Cortex of kidney (tissue), 1 donor: ENCODE results near the gene ATF2.
"Not testable (repeated sequence)": the region's sequence is repeated elsewhere in the genome, so short reads cannot be mapped to it uniquely, and the experiment has no call there.

Experiments used
- DNase-seq: peaks from one replicate; lab custom pipeline; 2025; lab: John Stamatoyannopoulos, UW

ATF2 gene

DNA sequence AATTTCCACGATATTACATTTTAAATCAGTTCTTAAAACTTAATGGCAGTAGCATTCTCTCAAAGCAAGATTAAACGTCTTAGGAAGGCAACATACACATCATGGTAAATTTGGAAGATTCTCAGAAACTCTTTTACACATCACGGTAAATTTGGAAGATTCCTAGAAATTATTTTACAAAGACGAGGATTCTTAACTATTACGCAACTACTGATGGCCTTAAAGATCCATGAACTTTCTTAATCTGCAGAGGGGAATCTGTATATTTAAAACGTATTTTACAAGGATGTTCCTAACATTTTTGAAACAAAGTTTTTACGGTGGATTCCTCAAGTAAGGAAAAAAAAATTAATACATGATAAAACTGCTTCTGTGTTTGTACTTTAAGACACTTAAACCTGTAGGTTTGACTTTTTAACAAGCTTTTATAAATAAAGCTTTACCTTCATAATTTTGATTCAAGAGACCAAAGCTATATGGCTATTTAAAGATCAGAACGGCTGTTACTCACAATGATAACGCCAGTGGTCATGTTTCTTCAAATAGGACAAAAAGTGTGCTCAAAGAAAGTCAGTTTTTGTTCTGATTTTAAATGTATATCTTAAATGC, 1.7 kb downstream of the ATF2 start:
- no peak for DNase-seq

DNA sequence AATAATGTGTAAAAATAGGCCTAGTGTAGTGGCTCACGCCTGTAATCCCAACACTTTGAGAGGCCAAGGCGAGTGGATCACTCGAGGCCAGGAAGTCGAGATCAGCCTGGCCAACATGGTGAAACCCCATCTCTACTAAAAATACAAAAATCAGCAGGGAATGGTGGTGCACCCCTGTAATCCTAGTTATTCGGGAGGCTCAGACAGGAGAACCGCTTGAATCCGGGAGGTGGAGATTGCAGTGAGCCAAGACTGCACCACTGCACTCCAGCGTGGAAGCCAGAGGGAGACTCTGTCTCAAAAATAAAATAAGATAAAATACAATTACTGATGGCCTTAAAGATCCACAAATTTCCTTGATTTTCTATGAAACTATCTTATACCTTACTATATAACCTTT, 3.8 kb downstream of the ATF2 start:
- DNase-seq: no peak

DNA sequence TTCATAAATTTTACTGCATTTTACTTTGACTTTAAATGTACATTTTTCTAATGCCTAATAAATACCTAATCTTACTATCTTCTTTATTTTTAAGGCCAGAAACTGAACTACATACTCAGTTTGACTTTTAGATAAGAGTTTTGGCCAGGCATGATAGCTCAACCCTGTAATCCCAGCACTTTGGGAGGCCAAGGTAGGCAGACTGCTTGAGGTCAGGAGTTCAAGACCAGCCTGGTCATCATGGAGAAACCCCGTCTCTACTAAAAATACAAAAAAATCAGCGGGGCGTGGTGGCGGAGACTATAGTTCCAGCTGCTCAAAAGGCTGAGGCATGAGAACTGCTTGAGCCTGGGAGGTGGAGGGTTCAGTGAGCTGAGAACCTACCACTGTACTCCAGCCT, 9.1 kb downstream of the ATF2 start:
- no peak for DNase-seq

DNA sequence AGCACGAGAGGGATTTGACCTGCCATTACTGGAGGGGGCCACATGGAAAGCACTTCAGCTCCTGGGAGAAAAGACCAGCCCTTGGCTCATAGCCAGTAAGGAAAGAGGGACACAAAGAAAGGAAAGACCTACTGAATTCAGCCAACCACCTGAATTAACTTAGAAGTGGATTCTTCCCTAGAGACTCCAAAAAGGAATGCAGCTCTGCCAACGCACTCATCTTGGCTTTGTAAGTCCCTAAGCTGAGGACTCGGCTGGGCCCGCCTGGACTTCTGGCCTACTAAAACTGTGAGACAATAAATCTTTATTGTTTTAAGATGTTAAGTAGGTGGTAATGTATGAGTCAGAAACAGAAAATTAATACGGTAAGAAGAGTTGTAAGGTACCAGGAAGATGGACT, 11.5 kb downstream of the ATF2 start:
- no peak for DNase-seq

GRCh38 chr2:175154661-175155082, 13.3 kb downstream of the ATF2 start:
- no peak for DNase-seq

- no peak for DNase-seq
Observed at GRCh38 chr2:175152242-175152641, 15.8 kb downstream of the ATF2 start.

DNA sequence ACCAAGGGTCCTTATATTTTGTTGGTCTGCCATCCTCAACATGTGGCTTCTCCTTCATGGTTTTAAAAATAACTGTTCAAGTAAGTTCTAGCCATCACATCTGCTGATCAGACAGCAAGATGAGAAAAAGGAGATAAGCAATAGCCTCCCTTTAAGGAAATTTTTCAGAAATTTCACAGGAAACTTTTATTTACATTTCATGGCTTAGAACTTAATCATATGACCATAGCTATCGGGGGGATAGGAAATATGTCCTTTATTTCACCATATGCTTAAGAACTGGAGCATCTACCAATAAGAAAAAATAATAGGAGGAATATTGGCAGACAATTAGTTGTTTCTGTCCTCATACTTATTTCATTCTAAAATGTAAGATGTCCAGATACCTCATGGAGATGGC, 16.2 kb downstream of the ATF2 start:
- DNase-seq: no peak

DNA sequence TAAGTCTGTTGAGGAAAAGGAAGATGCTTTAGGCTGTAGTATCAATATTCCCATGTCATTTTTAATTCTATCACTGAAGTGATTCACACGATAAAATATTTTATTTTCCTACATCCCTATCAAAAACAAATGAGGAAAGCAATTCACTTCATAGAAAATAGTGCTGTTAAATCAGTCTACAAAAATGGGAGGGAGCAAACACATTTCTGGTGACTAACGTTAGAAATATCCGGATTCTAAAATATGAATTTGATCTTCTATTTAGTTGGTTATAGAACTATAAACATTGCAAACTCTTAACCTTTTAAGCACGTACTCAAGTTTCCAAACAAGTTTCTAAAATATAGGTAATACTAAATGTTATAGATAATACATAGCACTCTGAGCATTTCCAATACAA, 20.8 kb downstream of the ATF2 start:
- no peak for DNase-seq

- DNase-seq: no peak
Observed at GRCh38 chr2:175143678-175144077, 24.3 kb downstream of the ATF2 start.

- DNase-seq: no peak
Observed at GRCh38 chr2:175143191-175143590, 24.8 kb downstream of the ATF2 start.

GRCh38 chr2:175140332-175140731, 27.7 kb downstream of the ATF2 start:
- no peak for DNase-seq

- DNase-seq: no peak
Observed at GRCh38 chr2:175137793-175138192, 30.2 kb downstream of the ATF2 start.

DNA sequence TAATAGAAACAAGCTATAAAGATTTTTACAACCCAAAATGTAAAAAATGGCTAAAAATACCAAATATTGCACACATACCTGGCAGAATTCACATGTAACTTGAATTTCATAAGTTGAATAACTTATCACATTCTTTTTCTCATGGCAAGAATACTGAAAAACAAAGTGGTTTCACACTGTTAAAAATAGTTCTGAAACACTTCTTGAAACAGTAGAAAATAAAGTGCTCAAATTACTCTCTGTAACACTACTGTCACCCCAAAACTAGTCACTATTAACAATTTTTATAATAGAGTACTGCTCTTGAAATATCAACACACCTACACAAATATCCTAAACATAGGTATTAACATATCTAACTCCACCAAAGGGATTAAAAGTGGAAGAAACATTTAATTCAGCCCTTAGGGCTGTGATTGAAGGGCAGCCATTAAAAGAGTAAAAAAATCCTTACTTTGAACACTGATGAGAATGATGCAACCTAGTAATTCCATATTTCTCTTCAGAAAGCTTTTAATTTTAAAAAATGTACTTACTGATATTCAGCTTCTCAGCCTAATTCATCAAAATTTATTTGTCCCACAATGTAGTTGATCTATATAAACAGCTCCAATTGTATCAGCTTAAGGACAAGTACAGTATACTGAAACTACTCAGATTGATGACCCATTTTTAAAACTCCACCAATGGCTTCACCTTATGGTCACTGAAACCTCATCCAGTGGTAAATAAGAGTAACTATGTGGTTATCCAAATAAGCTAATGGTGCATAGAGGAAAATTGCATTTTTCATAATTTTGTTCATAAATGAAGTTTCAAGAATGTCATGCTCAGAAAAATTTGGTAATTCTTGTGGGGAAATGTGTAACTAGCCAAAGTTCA, 31.4 kb downstream of the ATF2 start:
- DNase-seq: no peak

DNA sequence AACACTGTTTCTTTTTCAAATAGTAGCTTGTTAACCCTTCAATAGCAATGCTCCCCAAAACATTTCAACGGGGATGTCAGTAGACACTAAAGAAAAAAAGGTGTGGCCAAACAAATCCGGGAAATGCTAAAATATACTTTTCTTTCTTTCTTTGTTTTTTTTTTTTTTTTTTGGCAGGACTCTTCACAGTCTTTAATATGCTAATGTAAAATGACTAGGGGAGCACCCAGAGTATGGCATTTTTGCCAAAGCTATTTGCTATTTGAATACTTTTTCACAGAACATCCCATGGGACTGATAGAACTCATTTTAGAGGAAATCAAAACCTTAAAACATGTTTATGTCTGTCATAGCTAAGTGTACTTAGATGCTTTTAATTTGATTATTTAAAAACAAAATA, 32.1 kb downstream of the ATF2 start:
- DNase-seq: no peak

DNA sequence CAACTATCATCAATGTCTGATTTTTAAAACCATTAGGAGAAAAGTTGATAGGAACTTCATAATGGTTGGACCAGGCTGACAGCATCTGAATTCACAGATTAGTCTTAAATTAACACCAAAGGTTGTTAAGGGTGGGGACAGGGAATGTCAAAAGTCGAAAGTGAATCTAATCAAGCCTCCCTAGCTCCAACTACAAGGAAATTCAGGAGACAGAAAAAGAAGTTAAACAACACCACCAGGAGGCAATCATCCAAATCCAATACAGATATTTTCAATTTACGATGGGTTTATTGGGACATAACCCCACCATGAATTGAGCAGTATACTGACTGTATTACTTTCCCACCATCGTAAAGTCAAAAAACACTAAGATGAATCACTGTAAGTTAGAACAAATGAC, 32.8 kb downstream of the ATF2 start:
- DNase-seq: no peak

GRCh38 chr2:175131252-175131651, 36.8 kb downstream of the ATF2 start:
- DNase-seq: no peak

- no peak for DNase-seq
Observed at GRCh38 chr2:175126661-175127060, 41.3 kb downstream of the ATF2 start.

GRCh38 chr2:175123254-175123653, 44.7 kb downstream of the ATF2 start:
- no peak for DNase-seq

- DNase-seq: no peak
Observed at GRCh38 chr2:175111200-175111657, 56.8 kb downstream of the ATF2 start.

GRCh38 chr2:175108091-175108490, 59.9 kb downstream of the ATF2 start:
- DNase-seq: not testable (repeated sequence)

GRCh38 chr2:175107146-175107545, 60.9 kb downstream of the ATF2 start:
- no peak for DNase-seq

- DNase-seq: no peak
Observed at GRCh38 chr2:175103191-175103590, 64.8 kb downstream of the ATF2 start.

DNA sequence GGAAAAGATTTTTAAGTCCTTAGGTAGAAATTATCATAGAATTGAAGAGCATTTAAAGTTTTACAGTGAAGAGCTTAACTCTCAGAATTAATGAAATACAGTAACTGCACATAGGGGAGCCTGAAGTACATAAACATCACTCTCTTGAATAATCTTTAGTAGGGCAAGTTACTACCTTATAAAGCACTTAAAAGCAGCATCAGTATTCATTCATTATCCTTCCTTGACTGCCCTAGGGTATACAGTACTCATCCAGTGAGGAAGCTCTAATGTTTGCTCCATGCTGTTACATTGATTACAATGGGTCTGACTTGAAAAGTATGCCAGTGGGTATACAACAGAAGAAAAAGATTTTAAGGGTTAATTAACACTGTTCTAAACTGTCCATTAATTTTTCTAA, 66.5 kb downstream of the ATF2 start:
- DNase-seq: no peak

- DNase-seq: no peak
Observed at GRCh38 chr2:175097297-175097696, 70.7 kb downstream of the ATF2 start.
